ENCODE measurements around the gene GDA.

GDA gene

DNA sequence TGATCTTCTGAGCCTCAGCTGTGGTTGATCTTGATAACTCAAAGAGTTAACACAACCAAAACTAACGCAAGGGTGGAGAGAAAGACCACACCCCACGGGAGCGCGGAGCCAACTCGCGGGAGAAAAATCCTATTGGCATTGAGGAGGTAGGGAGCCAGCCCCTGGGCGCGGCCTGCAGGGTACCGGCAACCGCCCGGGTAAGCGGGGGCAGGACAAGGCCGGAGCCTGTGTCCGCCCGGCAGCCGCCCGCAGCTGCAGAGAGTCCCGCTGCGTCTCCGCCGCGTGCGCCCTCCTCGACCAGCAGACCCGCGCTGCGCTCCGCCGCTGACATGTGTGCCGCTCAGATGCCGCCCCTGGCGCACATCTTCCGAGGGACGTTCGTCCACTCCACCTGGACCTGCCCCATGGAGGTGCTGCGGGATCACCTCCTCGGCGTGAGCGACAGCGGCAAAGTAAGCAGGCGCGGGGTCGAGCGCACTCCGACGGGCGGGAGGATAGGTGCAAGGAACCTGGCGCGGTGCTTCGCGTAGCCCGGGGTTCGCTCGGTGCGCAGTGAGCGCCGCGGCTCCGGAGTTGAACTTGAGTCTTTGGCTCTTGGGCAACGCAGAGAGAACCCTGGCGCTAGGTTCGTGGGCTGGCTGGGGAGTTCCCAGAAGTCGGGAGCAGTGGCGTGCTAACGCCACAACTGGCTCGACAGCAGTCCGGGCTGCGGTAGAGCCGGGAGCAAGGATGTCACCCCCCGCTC is at the start of gene GDA:
Gene GDA, plus strand, starts transcription at position 210 of the 745 bp plus-strand sequence. Its CDS starts 120 bp downstream, at position 330.
- no peak for DNase-seq

DNA sequence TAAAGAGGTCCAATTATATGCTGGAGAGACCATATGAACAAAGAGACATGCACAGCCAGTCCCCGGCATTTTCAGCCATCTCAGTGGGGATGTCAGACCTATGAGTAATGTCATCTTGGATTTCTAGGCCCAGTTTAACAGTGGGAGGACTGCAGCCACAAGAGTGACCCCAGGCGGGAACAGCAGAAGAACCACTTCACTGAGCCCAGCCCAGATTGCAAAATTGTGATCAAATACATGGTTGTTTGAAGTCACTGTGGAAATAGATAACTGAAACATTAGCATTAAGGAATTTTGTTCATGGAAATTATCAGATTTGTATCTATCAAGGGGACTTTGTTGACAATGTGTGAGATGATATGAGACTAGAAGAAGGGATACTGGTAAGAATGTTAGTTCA is 46.7 kb upstream of the GDA start:
- no peak for DNase-seq

DNA sequence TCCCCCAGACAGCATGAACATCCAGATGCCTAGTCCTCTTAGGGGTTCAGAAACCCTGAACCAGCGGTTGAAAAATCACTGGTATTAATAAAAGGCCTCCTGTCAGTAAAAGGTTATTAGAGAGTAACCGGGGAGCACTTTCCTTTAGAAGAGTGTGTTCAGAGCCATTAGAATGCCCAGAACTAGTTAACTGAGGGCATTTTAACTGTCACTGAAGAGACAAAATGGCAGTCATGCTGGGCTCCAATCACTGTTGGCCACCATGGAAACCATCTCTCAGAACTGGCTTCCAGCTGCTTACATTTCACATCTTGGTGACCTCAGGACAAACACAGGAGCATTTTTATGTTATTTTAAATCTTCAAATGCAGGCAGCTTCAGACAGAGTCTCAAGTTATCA is 36.2 kb upstream of the GDA start:
- no peak for DNase-seq

DNA sequence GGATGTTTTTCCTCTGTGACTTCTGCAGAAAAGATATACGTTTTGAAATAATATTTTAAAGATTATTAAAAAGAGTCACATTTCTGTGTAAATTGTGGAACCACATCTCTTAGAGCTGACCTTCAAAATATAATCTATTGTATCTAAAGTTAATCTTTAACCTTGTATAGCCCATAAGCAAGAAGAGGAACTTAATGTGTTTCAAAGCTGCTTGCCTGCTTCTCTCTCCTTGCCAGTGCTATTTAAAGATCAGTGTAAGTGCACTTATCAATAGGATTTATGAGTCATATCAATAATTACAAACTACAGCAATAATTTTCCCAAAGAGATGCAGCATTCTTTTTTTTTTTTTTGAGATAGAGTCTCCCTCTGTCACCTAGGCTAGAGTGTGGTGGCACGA is 29.4 kb upstream of the GDA start:
- DNase-seq, result no peak

DNA sequence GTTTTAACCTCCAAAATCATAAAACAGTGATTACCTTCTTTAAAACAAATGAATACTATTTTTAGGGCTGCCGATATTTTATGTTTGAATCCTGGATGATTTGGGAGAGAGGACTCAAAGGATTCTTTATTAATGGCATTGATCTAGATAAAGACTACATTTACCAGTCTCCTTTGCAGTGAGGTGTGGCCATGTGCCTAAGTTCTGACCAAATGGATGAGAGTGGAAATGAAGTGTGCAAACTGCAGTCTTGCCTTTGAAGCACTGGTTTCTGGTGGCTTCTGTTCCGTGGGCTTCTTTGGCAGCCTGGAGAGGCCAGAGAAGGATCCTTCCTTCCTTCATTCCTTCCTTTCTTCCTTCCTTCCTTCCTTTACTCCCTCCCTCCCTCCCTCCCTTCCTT is 24.3 kb upstream of the GDA start:
- no peak for DNase-seq

DNA sequence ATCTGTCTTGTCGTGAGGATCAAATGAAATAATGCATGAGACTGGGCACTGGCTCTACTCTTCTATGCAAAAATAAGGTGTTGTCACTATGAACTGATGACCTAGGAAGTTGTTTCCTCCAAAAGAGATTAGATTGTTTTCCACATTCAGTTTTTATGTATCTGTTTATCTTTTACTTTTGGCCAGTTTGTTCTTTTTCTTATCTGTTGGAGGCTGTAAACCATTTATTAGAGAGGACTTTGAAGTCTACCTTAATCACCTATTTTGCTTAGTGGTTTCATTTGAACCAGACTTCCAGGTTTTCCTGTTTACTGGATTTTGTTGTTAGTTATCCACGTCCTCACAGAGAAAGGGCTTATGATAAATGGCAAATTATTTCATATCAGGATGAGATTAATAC is 21.5 kb upstream of the GDA start:
- no peak for DNase-seq

DNA sequence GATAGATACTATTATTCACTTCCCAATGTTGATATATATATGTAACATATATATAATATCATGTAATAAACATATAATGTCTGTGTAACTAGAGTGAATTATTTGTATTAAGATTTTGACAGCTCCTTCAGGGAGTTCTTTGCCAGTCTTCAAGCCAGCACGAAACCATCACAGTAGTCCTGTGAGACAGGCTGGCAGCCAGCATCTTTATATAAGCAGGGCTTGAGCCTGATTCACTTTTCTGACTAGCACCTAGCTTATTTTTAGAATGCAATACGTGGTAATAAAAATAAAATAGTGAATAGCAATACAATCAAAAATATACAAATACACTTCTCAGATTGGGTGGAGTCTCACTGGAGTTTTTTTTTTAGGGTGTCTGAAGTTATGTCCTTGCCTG is 20.7 kb upstream of the GDA start:
- no peak for DNase-seq

DNA sequence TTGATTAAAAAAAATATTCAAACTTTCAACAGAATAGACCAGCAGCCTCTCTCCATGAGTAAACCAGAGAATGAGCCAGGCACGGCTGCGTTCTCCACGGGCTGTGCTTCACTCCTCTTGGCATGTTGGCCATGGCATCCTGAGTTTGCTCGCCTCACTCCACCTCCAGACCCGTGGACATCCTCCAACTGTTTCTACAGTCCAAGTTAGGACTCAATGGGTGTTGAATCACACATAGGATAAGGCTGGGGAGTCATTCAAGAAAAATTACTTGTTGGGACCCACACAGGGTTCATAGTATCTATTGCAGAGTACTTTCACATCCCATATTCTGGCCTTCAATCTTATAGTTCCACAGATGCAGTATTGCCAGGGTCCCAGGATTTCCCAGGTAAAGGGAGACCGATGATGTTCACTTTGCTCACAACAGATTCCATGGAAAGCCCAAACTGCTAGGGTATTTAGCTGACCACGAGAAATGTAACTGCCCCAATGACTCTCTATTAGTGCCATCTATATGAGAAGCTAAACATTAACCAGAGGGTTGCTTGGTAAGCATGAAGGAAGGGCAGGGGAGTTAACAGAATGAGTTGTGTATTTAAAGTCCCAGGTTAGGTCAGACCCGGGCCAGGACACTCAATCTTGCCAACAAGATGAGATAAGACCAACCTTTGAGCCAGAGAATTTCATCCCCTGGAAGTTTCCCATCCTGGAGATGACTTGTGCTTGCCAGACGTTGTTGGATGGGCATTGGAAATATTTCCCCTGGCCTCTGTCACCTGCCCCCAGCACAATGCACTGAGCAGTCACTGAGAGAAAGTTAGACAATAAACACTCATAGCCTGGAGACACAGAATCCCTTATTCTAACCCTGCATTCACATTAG is 19.7 kb upstream of the GDA start:
- no peak for DNase-seq

DNA sequence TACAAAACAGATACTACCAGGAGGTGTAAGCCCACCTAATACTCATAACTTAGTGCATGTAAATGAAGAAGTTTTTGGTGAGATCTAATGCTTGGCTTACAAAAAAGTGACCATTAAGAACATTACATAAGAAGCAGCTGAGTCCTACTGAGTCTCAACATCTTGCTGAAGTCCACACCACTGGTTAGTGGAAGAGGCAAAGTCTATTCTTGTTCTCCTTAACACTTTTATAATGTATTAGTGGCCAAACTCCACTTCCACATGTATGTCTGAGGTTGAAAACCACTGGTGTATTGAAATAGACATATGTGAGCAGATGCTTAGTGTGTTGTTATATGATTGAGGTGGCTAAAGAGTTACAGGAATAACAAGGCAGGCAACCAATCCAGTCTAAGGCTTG is 18.9 kb upstream of the GDA start:
- no peak for DNase-seq

DNA sequence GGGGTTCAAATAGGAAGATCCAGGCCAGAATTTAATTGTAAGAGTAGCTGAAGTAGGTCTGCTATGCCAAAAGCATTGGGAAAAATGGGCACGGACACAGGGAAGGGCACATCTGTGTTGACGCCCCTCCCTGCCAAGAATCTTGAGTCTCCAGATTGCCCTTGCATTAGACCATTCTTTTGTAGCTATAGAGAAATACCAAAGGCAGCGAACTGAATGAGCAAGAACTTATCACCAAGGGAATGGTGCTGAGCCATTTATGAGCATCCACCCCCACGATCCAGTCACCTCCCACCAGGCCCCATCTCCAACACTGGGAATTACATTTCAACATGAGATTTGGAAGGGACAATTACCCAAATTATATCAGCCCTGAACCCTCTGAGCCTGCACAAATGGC is 18.0 kb upstream of the GDA start:
- no peak for DNase-seq

DNA sequence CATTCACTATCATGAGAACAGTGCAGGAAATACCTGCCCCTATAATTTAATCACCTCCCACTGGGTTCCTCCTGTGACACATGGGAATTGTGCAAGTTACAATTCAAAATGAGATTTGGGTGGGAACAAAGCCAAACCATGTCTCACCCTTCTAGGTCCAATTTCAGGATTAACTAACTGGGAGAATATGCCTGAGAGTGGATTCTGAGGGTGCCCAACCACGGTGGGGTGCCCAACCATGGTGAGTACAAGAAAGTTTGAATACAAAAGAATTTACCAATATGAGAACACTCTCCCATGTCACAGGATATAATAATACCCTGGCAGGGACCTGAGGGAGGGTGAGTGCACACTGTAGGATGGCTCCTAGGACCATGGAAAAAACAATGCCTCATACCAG is 17.2 kb upstream of the GDA start:
- no peak for DNase-seq

DNA sequence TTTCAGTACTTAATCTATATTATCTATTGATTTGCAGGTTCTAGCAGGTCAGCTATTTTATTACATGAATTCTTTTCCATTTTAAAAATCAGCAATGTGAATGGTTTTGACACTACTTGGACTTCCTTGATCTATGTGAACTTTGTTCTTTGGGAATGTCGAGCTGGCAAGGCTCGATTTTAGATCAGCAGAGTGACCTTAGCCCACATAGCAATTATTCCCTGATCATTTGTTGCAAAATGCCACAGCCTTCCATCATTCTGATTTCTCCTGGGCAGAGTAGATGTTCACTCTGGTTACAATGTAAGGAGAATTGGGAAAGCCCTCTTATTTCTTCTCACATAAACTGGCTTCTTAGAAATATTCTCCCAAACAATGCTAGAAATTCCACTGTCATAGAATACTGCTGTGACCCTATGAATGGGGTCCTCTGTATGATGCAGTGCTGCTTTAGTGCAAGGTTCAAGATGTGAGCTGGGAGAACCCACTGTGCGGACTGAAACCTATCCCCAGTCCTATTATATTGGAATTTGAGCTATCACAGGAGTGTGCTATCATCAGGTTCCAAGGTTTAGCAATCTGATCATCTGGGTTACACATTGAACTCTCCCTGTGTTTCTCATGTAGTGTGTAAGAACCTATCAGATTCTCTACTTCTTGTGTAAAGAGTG is 15.7 kb upstream of the GDA start:
- DNase-seq, result no peak

DNA sequence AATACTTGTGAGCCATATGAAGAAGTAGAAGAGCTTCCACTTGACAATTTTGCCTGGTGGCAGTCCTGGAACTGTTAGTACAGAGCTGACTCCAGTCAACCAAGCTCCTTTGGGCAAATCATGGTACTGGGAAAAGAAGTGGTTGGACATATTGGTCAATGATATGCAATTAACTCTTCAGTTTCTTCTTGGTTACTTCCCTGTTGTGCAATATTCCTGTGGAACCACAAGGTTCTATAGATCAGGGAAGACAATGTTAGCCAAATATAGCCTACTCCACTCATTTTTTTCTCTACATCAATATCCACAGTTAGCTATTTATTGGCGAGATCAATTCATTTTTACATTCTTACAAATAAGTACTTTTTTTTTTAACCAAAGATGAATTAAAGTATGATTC is 14.4 kb upstream of the GDA start:
- no peak for DNase-seq

DNA sequence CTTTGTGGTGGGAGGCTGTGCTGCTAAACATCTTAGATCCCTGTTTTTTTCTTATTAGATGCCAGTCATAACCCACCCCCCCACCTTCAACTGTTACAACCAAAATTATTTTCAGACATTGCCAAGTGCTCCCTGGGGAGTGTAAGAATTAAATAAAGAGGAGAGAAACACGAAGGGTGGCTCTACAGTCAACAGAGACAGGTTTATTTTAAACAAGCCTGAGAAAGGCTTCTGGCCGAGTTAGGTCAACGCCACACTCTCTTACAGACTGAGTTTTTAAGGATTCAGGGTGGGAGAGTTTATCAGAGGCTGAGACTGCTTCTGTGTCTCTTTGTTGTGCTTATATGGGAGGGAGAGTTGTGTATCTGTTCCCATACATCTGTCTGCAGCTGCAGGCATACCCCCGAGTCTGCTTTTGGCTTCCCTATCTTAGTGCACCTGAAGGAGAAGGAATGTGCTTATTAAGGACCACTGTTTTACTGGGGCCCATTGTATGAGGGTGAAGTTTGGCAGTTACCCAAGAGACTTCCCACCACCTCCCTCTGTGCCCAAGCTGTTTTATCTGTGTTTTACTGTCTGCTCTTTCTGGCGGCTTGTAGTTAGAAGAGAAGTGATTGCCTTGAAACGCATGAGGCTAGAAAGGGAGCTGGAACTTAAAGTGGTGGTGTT is 11.4 kb upstream of the GDA start:
- no peak for DNase-seq

DNA sequence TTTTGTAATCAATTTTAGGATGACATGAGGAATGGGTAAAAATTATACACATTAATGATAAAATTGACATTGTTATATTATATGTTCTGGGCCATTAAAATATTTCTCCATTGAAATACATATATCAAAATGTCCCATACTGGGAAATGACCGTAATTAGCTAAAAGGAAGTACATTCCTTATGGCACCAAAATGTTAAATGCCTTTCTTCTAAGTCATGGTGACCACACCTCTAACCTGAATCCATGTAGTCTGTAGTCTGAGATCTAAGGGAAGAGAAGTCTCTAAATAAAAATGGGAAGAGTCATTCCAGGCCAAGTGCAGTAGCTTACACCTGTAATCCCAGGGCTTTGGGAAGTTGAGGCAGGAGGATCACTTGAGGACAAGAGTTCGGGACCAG is 10.0 kb upstream of the GDA start:
- DNase-seq, result no peak

DNA sequence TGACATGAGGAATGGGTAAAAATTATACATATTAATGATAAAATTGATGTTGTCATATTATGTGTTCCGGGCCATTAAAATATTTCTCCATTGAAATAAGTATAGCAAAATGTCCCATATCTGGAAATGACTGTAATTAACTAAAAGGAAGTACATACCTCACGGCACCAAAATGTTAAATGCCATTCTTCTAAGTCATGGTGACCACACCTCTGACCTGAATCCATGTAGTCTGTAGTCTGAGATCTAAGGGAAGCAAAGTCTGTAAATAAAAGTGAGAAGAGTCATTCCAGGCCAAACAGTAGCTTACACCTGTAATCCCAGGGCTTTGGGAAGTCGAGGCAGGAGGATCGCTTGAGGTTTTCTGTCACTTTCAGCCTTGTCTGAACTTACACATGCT is 8.7 kb upstream of the GDA start:
- no peak for DNase-seq

DNA sequence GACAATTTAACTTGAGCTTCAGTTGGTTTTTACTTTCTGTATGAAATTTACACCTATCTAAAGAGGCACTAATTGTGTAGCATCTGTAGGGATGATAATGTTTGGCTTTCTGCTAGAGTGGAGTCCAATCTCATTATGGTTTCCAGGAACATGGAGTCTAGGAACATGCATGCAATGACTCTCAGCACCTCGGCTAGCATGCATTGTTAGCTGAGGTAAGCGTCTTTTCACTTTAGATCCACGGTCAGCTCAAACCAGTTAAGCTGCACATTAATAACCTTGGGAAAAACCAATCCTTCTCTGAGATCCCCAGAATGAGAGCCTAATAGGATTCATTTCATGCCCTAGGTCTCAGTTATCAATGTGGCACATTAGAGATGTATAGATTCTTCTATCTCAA is 7.8 kb upstream of the GDA start:
- no peak for DNase-seq

DNA sequence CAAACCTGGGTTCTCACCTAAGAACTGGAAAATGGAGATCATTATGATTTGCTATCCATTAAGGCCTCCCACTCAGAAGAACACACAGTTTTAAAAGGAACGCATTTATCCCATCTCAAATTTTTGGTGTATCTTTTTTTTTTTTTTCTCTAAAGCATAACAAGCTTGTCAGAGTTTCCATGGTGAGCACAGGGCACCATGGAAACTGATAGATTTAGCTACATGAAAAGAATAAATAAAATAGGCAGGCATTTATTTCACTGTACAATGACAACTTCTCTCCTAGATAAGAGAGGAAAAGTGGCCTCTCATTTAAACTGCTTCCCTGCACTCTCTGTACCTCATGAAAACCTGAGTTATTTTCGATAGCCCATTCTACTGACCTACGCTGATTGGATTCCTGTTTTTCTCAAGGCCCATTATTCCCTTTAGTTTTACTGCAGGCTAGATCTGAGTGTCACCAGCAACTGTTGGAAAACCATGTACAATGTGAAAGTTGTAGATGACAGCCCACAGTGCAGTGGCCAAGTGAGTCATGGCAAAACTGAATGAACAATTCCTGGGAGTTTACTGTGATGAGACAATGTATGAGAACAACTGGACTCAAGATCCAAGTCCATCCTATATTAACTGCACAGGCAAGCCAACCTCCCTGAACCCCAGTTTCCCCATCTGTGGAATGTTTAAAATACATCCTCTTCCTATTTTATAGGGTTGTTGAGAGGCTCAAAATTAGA is 4.3 kb upstream of the GDA start:
- DNase-seq, result no peak

DNA sequence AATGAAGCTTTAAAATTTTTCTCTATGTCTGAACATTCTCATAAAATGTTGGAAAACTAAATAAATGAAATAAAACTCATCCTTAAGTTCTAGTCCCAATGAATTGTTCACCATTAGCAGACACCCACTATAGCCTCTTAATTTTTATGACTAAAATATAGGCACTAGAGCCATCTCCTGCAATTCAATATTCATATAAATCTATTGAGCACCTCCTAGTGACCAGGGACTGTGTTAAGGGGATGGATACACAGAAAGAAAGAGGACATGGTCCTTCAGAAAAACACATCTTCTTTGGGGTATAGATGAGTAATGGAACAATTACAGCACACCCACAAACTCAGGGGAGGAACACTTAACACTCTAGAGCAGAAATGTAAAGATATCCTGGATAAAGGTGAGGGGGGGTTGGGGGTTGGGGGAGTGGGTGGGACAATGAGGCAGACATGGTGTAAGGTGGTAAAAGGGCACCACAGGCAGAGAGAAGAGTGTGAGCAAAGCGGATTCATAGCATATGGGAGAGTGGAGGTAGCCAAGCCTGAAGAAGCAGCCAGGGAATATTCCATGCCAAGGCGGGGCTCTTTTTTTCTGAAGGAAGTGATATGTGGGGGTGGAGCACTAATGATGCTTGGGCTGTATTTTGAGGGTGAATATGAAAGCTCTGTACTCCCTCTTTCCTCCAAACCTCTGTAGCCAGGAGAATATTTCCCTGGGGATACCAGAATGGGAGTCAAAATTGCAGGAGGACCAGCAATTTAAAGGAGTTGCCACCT is 3.3 kb upstream of the GDA start:
- no peak for DNase-seq

DNA sequence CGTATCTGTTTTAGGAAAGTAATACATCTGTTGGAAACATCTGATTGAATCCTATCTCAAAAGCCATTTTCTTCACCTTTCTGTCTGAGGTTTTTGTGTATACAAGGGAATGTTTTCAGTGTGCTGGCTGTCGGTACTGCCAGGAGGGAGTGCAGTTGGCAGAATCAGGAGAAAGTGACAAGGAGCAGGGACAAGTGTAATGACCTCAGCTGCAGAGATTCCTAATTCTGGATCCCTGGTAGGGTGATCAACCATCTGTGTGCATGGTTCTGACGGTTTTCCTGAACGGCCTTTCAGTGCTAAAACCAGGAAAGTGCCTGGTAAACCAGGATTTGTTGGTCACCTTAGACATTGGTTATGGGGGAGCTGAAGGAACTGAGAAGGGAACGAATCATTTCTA is 1.6 kb upstream of the GDA start:
- DNase-seq, result no peak

DNA sequence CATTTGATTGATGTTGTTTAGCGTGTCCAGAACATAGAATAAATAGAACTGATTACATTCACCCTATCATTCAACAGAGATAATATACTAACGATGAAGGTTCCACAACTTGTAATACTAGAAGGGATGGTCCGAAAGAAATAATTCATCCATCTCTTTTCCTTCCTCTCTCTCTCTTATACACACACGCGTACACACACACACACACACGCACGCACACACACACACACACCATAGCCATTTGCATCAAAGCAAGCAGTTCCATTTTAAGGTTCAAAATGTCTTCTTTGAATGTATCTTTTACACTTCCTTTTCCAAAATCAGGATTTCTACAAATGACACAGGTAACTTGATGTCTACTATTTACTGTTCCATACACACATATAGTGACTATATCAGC is 887 bp downstream of the GDA start:
- DNase-seq, result no peak

DNA sequence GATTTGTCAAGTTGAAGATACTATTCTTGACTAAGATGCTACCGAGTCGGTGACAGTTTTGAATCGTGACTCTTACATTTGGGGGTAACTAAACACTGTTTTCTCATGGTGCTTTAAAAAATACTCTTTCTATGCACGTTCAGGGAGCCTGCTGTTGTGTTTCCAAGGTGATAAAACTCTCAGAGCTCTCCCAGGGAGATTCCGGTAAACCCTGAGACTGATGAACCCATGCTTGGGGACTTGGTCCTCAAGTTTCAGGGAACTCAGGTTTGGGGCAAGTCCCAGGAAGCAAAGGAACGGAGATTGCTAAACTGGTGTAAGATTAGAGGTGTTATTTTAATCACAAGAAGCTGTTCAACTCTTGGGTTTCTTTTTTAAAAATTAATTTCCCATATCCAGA is 1.4 kb downstream of the GDA start:
- no peak for DNase-seq

All from CD4-positive, alpha-beta T cell treated with Interleukin-21 for 1 hour (primary cell).